Loucy (cell line): ENCODE measurements around the gene SPDEF.

Experiments used
- H2AFZ ChIP-seq: fragments of 200-600 bp; sonication (generic); 2 replicates; pipeline ENCODE4 v1.6.0; 2016; ENCODE audit warnings: antibody characterized with exemption, mild to moderate bottlenecking, low read length, moderate library complexity
- H3F3A ChIP-seq: fragments of 200-600 bp; 2 replicates; pipeline ENCODE4 v1.6.0; 2016; ENCODE audit warnings: antibody characterized with exemption, low read depth, mild to moderate bottlenecking
- H3K27me3 ChIP-seq: fragments of 200-600 bp; sonication (generic); 2 replicates; pipeline ENCODE4 v1.6.1; 2014; ENCODE audit warnings: low read length, mild to moderate bottlenecking; ENCODE audit not compliant: insufficient read depth, poor library complexity, severe bottlenecking
- H3K36me3 ChIP-seq: fragments of 200-600 bp; sonication (generic); 2 replicates; pipeline ENCODE4 v1.6.1; 2016; ENCODE audit warnings: low read length; ENCODE audit not compliant: insufficient read depth
- H3K4me1 ChIP-seq: fragments of 200-600 bp; sonication (generic); 2 replicates; pipeline ENCODE4 v1.5.1; 2014; ENCODE audit warnings: low read length, mild to moderate bottlenecking; ENCODE audit not compliant: insufficient read depth, poor library complexity, severe bottlenecking
- H3K4me2 ChIP-seq: fragments of 200-600 bp; sonication (generic); 2 replicates; pipeline ENCODE4 v1.6.0; 2014; ENCODE audit warnings: antibody characterized with exemption, low read length, low read depth, mild to moderate bottlenecking; ENCODE audit not compliant: poor library complexity, severe bottlenecking
- H3K4me3 ChIP-seq: fragments of 200-600 bp; sonication (generic); 2 replicates; pipeline ENCODE4 v1.5.1; 2014; ENCODE audit warnings: low read length, mild to moderate bottlenecking, mixed read lengths; ENCODE audit not compliant: poor library complexity, severe bottlenecking
- H3K79me2 ChIP-seq: fragments of 200-600 bp; sonication (generic); 2 replicates; pipeline ENCODE4 v1.6.1; 2014; ENCODE audit warnings: low read length; ENCODE audit not compliant: insufficient read depth
- H3K9ac ChIP-seq: fragments of 200-600 bp; sonication (generic); 2 replicates; pipeline ENCODE4 v1.6.0; 2014; ENCODE audit warnings: mild to moderate bottlenecking, low read depth, low read length, moderate library complexity; ENCODE audit not compliant: poor library complexity, severe bottlenecking
- H3K9me2 ChIP-seq: fragments of 200-600 bp; sonication (generic); replicated peaks from 2 replicates; pipeline ENCODE4 v1.6.1; 2016; ENCODE audit warnings: low read depth, low read length, mixed read lengths
- H3K9me3 ChIP-seq: fragments of 200-600 bp; sonication (generic); 2 replicates; pipeline ENCODE4 v1.6.1; 2014; ENCODE audit warnings: mild to moderate bottlenecking, antibody characterized with exemption, low read length, low read depth; ENCODE audit not compliant: insufficient read depth
- H4K20me1 ChIP-seq: fragments of 200-600 bp; sonication (generic); 2 replicates; pipeline ENCODE4 v1.6.0; 2014; ENCODE audit warnings: antibody characterized with exemption, low read length, mild to moderate bottlenecking; ENCODE audit not compliant: insufficient read depth, poor library complexity, severe bottlenecking
- CTCF ChIP-seq: fragments of 200-600 bp; sonication (generic); conservative IDR thresholded peaks from 2 replicates; pipeline ENCODE4 v1.5.1; 2014; ENCODE audit warnings: mild to moderate bottlenecking, antibody characterized with exemption, low read length
- EZH2phosphoT487 ChIP-seq: fragments of 200-600 bp; IDR thresholded peaks from 2 replicates; pipeline ENCODE4 v1.6.1; 2018; ENCODE audit warnings: antibody characterized with exemption, mild to moderate bottlenecking, moderate library complexity, borderline replicate concordance

SPDEF gene

GRCh38 chr6:34536959-34537848, 18.9 kb downstream of the SPDEF start:
- Histone ChIP-seq H3K4me3 (no peak overlapping the region), H2AFZ (no peak overlapping the region), H3K79me2 (no peaks in the 10 kb centered on the region), H3K4me1 (no peaks in the 10 kb centered on the region), H3F3A (no peaks in the 10 kb centered on the region), H3K9me2 (no peaks in the 10 kb centered on the region), H3K4me2 (no peak overlapping the region), H3K27me3 (no peaks in the 10 kb centered on the region), H3K36me3 (no peaks in the 10 kb centered on the region), H4K20me1 (no peaks in the 10 kb centered on the region), H3K9me3 (no peaks in the 10 kb centered on the region), H3K9ac (no peak overlapping the region)
- TF ChIP-seq CTCF (no peak), EZH2phosphoT487 (no peak)

DNA sequence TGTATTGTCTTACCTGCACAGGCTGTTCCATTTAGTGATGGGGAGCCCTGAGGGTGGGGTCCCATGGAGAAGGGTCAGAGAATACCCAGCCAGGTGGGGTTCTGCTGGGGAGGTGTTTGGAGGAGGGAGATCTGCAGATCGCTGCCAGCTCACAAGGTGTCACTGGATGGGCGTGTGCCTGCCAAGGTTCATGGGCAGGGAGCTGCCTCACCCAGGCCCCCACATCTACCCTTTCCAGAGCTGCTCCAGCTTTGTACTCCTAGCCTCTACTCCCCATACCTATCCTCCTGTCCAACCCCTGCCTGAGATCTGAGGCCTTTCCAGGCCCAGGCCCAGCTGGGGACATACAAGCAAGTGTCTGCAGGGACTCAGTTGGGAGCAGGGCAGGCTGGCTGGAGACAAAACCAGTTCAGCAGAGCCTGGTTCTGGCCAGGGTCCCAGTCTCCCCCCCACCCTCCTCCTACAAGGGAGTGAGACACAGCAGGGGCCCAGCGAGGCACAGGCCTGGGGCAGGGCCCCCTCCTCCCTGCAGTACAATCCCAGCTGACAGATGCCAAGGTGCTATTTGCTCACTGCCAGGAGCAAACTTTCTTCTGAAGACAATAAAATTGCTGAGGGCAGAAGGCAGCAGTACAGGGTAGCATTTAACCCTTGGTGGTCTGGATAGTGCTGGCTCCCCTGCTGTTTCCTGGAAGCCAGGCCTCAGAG, 19.7 kb downstream of the SPDEF start:
- no peaks in the 10 kb centered on the region for H3K27me3 ChIP-seq
- no peaks in the 10 kb centered on the region for H3F3A ChIP-seq
- no peaks in the 10 kb centered on the region for H4K20me1 ChIP-seq
- H3K79me2 ChIP-seq: no peaks in the 10 kb centered on the region
- no peaks in the 10 kb centered on the region for H3K36me3 ChIP-seq
- H2AFZ ChIP-seq: no peak overlapping the region
- H3K4me2 ChIP-seq: no peak overlapping the region
- TF ChIP-seq EZH2phosphoT487 (no peak), CTCF (no peak)
- H3K4me1 ChIP-seq: no peaks in the 10 kb centered on the region
- no peaks in the 10 kb centered on the region for H3K9me2 ChIP-seq
- H3K4me3 ChIP-seq: no peak overlapping the region
- H3K9ac ChIP-seq: no peak overlapping the region
- H3K9me3 ChIP-seq: no peaks in the 10 kb centered on the region

- Histone ChIP-seq H3K36me3 (no peaks in the 10 kb centered on the region), H3K4me3 (no peak overlapping the region), H4K20me1 (no peaks in the 10 kb centered on the region), H3K4me2 (no peak overlapping the region), H3K4me1 (no peaks in the 10 kb centered on the region), H3K9me3 (no peaks in the 10 kb centered on the region), H3K27me3 (no peaks in the 10 kb centered on the region), H3K9me2 (no peaks in the 10 kb centered on the region), H2AFZ (no peak overlapping the region), H3K79me2 (no peaks in the 10 kb centered on the region), H3F3A (no peaks in the 10 kb centered on the region), H3K9ac (no peak overlapping the region)
- TF ChIP-seq EZH2phosphoT487: no peak
- TF ChIP-seq CTCF: no peak
Observed at GRCh38 chr6:34535646-34536045, 20.5 kb downstream of the SPDEF start.
